Measurements from ENCODE around the gene NUDT1. TPM values are rescaled to one million over a fixed set of nuclear protein-coding genes. Genes with fewer than 3 reads are reported as not detected.

NUDT1 gene
- total RNA-seq, 4 donors from 2014 or later, result 4.3 to 15.9 (median 10.6) TPM

GRCh38 chr7:2231992-2232765 is 9.8 kb upstream of the NUDT1 start:
- Histone ChIP-seq H3K27ac (peak overlapping the region; percentile 36 to 89 (median 84)), H3K27me3 (no peaks in the 10 kb centered on the region), H3K4me3 (peak overlapping the region; percentile 89 to 100), H3K9me3 (no peaks in the 10 kb centered on the region), H3K36me3 (peaks cover 0 to 59% of the 10 kb centered on the region in 2 donors), H3K4me1 (peaks cover 0 to 41% (median 15%) of the 10 kb centered on the region in 3 donors)
- TF ChIP-seq POLR2A (IDR thresholded peaks at IDR 0.05), result no peak
- TF ChIP-seq POLR2AphosphoS5 (IDR thresholded peaks at IDR 0.05), result no peak
- no peak for TF ChIP-seq CTCF (IDR thresholded peaks at IDR 0.05)
- no peak for TF ChIP-seq EP300 (IDR thresholded peaks at IDR 0.05)
- peak; percentile 41 for ATAC-seq
- WGBS, 2 donors (ENCODE audit: low coverage in 1 of 2), result 0% methylated on average over 1 to 8 of the region's 46 CpGs

GRCh38 chr7:2232766-2233520 is 9.1 kb upstream of the NUDT1 start, which contains the start of gene MAD1L1:
Gene MAD1L1, minus strand, starts transcription at chr7:2232945. Its CDS starts 2,812 bp downstream, at chr7:2230133.
- peaks cover 0 to 59% of the 10 kb centered on the region in 2 donors for H3K36me3 ChIP-seq

GRCh38 chr7:2233926-2234325 is 8.1 kb upstream of the NUDT1 start:
- ATAC-seq, result no peak
- H3K4me3 ChIP-seq, result no peak overlapping the region
- WGBS, 2 donors (ENCODE audit: low coverage in 1 of 2), result 62% methylated on average over 2 of the region's 3 CpGs; no CpG with 5 or more reads in 1 of the 2 donors
- no peak for TF ChIP-seq POLR2AphosphoS5 (IDR thresholded peaks at IDR 0.05)
- TF ChIP-seq EP300 (IDR thresholded peaks at IDR 0.05), result no peak
- no peak for TF ChIP-seq POLR2A (IDR thresholded peaks at IDR 0.05)
- TF ChIP-seq CTCF (IDR thresholded peaks at IDR 0.05), result no peak
- H3K9me3 ChIP-seq, result no peaks in the 10 kb centered on the region
- H3K4me1 ChIP-seq, result peaks cover 0 to 41% (median 15%) of the 10 kb centered on the region in 3 donors
- no peak overlapping the region for H3K27ac ChIP-seq
- no peaks in the 10 kb centered on the region for H3K27me3 ChIP-seq
- peaks cover 0 to 60% of the 10 kb centered on the region in 2 donors for H3K36me3 ChIP-seq

More at GRCh38 chr7:2232766-2233520, 9.1 kb upstream of the NUDT1 start, which contains the start of gene MAD1L1:
- Histone ChIP-seq H3K4me3 (peak within 1 kb of the TSS; percentile 89 to 100), H3K9me3 (no peaks in the 10 kb centered on the region), H3K4me1 (peaks cover 0 to 41% (median 15%) of the 10 kb centered on the region in 3 donors), H3K27ac (peak within 1 kb of the TSS; percentile 36 to 89 (median 84)), H3K27me3 (no peaks in the 10 kb centered on the region)
- 0% methylated on average over 1 to 3 of the region's 63 CpGs for WGBS, 2 donors (ENCODE audit: low coverage in 1 of 2)
- no peak for TF ChIP-seq CTCF (IDR thresholded peaks at IDR 0.05)
- peak in 1 of 2 donors; percentile 13 for TF ChIP-seq POLR2A (IDR thresholded peaks at IDR 0.05)
- ATAC-seq, result peak; percentile 90

- H3K4me3 ChIP-seq, result no peak overlapping the region
- H3K27me3 ChIP-seq, result no peaks in the 10 kb centered on the region
- H3K27ac ChIP-seq, result peak overlapping the region in 3 of 4 donors; percentile 27 to 42 (median 33)
- H3K9me3 ChIP-seq, result no peaks in the 10 kb centered on the region
- H3K36me3 ChIP-seq, result peaks cover 0 to 57% of the 10 kb centered on the region in 2 donors
- TF ChIP-seq EP300 (IDR thresholded peaks at IDR 0.05) (no peak), POLR2AphosphoS5 (IDR thresholded peaks at IDR 0.05) (no peak)
- ATAC-seq, result no peak
- H3K4me1 ChIP-seq, result peaks cover 0 to 30% (median 8%) of the 10 kb centered on the region in 3 donors
- 59 to 80% methylated on average over 2 to 3 of the region's 12 CpGs for WGBS, 2 donors (ENCODE audit: low coverage in 1 of 2)
Observed at GRCh38 chr7:2237109-2237602, 4.9 kb upstream of the NUDT1 start.

GRCh38 chr7:2239242-2239641 is 2.8 kb upstream of the NUDT1 start:
- 72% methylated on average over 3 of the region's 17 CpGs; no CpG with 5 or more reads in 1 of the 2 donors for WGBS, 2 donors (ENCODE audit: low coverage in 1 of 2)

More at GRCh38 chr7:2239242-2239641, 2.8 kb upstream of the NUDT1 start:
- TF ChIP-seq POLR2A (IDR thresholded peaks at IDR 0.05) (no peak), POLR2AphosphoS5 (IDR thresholded peaks at IDR 0.05) (no peak), CTCF (IDR thresholded peaks at IDR 0.05) (no peak), EP300 (IDR thresholded peaks at IDR 0.05) (no peak)
- H3K27ac ChIP-seq, result no peak overlapping the region
- H3K4me1 ChIP-seq, result peaks cover 0 to 33% (median 14%) of the 10 kb centered on the region in 3 donors
- H3K9me3 ChIP-seq, result no peaks in the 10 kb centered on the region
- ATAC-seq, result no peak
- H3K36me3 ChIP-seq, result peaks cover 0 to 56% of the 10 kb centered on the region in 2 donors
- no peak overlapping the region for H3K4me3 ChIP-seq
- no peaks in the 10 kb centered on the region for H3K27me3 ChIP-seq

Data from gastroesophageal sphincter (tissue), 4 donors.